ENCODE results near the gene NDUFA13.
A peak's percentile ranks its signal among the peaks of the same experiment; 100 is the strongest.
"Not testable (repeated sequence)": the region's sequence is repeated elsewhere in the genome, so short reads cannot be mapped to it uniquely, and the experiment has no call there.

Gene NDUFA13

GRCh38 chr19:19515642-19516519 lies at the start of gene NDUFA13:
TSS of gene NDUFA13 (plus strand) at chr19:19516225. CDS start at chr19:19516239, 14 bp downstream.
- peak; percentile 91 for DNase-seq (ENCODE audit: low read depth, low spot score)

DNA sequence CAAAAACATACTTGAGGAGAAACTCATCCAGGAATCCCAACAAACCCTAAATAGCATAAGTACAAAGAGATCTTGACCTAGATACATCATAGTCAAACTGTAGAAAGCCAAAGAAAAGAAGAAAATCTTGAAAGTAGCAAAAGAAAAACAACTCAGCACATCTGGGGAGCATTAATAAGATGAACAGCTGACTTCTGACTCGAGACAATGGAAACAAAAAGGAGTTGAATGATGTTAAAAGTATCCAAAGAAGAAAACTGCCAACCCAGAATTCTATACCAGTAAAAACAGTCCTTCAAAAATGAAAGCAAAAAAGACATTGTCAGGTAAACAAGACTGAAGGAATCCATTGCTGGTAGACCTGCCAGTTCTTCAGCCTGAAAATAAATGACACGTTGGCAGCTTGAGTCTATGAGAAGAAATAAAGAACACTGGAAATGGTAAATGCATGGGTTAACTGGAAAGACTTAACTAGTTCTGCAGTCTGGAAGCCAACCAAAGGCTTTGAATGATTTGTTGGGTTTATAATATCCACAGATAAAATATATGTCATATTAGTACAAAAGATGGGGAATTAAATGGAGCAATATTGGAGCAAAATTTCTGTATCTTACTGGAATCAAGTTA lies 47.5 kb upstream of the NDUFA13 start:
- DNase-seq (ENCODE audit: low read depth, low spot score) = no peak

- DNase-seq (ENCODE audit: low read depth, low spot score) = no peak
These were observed 45.4 kb upstream of the NDUFA13 start for GRCh38 chr19:19470579-19470978.

DNA sequence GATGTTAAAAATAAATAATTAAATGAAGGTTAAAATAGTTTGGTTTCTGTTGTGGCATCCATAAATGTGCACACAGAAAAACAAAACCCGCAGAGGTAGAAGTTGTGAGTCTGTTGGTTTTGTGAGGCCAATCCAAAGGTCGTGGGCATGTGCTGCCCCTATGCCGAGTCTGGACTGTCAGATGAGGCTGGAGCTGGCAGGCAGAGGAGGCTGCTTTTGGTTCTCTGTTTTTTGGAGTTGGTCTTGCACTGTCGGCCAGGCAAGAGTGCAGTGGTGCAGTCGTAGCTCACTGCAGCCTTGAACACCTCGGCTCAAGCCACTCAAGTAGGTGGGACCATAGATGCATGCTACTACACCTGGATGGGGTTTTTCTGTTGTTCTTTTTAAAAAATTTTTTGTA lies 44.3 kb upstream of the NDUFA13 start:
- no peak for DNase-seq (ENCODE audit: low read depth, low spot score)

DNA sequence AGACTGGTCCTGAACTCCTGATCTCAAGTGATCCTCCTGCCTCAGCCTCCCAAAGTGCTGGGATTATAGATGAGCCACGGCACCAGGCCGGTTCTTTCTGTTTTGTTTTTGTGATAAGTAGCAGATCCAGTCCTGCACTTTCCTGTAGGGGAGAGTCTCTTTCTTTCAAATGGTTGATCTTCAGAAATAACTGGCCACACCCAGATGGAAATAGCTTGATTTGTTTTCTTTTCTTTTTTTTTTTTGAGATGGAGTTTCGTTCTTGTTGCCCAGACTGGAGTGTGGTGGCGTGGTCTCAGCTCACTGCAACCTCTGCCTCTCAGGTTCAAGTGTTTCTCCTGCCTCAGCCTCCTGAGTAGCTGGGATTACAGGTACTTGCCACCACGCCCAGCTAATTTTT lies 43.9 kb upstream of the NDUFA13 start:
- not testable (repeated sequence) for DNase-seq (ENCODE audit: low read depth, low spot score)

DNA sequence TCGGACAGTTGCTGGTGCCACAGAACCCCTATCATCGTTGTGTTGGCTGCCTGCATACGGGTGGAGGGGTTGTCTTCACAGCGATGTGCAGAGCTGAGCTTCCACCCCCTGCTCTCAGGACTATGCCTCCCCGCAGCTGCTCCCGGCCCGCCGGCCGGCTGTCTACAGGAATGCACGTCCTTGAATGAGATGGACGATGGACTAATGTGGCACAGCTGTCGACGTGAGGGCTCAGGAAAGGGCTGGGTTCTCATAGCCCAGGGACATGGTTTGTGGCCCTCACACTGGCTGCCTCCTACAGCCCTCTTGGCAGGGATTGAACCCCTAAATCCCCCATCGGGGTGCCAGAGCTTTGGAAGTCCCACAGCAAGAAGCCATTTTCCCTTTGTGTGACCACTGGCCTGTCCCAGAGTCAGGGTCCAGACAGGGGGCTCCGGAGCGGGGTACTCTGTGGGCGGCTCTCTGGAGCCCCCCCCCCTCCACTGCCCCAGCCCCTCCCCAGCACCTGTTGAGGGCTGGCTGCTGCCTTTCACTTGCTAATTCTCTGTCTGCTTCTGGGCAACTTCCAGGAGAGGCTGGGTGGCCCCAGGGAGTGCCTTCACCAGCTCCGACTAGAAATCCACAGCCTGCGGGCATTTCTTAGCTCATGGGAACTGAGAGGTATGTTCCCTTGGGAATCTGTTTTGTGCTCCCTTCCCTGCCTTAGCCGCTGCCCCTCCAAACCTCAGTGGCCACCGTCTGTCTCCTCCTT lies 40.8 kb upstream of the NDUFA13 start:
- no peak for DNase-seq (ENCODE audit: low read depth, low spot score)

DNA sequence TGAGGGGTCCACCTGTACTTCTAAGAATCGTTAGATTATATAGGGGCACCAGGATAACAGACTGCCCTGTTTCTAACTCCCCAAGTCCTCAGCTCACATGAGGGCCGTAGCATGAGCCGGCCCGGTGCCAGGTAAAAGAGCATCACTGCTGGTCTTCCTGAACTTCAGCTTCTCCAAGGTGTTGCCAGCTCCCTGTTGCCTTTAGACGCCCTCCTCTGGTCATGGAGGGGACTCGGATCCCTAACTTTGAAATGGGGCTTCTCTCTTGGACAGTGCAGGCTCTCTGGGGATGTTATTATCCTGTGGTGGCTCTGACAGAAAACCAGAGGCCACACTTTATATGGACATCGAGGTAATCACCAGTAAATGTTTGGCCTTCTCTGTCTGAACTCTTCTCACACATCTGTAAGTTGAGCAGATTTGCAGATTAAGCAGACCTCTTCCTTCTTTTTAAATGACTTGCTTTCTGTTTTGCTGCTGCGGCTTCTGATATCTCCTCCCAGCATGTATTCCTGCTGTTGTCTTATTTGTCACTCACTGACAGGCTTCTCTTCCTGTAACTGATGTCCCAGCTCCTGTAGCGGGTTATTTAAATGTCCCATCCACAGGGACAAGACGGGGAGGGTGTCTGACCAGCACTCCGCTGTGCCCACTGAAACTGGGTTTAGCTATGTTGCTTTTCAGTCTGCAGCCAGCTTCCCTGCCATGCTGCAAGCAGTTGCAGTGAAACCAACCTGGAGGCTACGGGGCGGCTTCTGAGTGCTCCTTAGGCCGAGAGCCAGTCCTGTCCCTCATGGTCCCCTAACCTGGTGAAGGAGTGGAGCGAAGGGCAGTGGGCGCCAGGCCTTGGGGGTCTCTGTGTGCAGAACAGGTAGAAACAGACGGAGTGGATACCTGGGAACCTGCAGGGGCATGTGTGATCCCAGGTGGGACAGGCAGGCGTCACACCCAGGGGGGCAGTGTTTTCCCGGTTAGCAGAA lies 39.9 kb upstream of the NDUFA13 start:
- no peak for DNase-seq (ENCODE audit: low read depth, low spot score)

DNA sequence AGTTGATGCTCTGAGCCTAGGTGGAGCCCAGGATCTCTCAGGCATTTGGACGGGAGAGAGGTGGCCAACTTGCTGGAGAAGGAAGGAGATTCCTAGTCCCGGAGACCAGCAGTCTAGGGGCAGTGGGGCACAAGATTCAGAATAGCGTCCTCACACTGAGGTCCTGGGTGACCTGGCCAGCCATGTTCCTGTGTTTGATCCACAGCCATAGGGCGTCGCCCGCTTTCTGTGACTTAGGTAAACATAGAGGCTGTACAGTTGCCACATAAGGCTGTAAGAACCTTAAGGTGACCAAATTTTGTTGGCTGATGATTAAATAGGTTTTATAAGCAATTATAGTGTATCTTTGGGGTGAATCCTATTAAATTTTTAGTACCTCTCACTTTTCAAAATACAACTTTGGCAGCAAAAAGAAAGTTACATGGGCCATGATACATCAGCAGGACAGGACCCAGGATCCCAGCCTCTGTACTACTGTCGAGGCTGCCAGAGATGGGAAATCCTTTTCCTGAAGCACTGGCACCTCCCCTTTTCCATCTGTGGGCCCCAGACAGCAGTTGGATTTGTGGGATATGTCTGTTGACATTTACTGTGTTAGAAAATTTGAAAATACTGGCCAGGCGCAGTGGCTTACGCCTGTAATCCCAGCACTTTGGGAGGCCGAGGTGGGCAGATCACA lies 38.2 kb upstream of the NDUFA13 start:
- no peak for DNase-seq (ENCODE audit: low read depth, low spot score)

GRCh38 chr19:19480688-19481087 lies 35.3 kb upstream of the NDUFA13 start:
- DNase-seq (ENCODE audit: low read depth, low spot score) = no peak

GRCh38 chr19:19482809-19483596 lies 33.0 kb upstream of the NDUFA13 start:
- DNase-seq (ENCODE audit: low read depth, low spot score) = no peak

DNA sequence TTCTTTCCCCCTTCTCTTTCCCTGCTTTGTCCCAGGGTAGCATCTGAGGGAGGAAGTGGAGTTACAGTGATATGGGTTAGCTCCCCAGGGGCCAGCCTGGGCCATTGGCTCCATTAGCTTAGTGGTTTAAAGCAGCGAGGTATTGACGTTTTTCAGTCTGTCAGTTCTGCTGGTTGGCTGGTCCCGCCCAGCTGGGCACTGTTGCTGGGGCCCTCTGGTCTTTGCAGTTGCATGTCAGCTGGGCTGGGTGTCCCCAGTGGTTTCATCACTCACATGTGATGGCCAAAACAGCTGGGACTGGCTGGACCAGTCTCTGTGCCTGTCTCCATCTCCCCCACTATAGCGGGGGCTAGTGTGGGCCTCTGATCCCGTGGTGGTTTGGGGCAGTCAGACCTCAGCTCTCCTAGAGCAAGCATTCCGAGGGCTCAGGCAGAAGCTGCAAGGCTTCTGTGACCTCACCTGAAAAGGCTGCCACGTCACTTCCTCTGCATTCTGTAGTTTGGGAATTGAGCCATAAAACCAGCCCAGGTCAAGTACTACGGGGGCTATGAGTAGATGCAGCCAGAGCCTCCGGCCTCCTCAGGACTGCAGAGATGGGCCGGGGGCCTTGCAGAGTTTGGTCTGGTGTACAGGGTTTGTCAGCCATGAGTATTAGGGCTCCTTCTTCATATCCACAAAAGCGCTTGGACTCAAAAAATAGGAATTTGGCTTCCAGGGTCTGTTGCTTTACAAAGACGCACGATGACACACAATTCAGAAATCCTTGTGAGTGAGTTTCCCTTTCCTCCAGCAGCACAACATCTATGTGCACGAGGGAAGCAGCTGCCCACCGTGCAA lies 30.6 kb upstream of the NDUFA13 start:
- DNase-seq (ENCODE audit: low read depth, low spot score) = no peak

DNA sequence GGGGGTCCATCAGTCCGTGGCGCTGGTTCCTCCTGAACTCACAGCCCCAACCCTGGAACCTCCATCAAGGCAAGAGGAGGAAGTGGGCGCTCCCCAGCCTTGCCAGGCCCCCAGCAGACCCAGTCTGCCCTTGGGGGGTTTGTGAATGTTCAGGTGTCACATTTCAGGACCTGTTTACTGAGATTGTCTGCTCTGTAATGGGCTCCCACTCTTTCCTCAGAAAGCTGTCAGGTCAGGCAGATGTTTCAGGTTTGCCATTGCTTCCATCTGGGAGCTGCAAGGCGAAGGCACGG lies 30.1 kb upstream of the NDUFA13 start:
- DNase-seq (ENCODE audit: low read depth, low spot score) = no peak

DNA sequence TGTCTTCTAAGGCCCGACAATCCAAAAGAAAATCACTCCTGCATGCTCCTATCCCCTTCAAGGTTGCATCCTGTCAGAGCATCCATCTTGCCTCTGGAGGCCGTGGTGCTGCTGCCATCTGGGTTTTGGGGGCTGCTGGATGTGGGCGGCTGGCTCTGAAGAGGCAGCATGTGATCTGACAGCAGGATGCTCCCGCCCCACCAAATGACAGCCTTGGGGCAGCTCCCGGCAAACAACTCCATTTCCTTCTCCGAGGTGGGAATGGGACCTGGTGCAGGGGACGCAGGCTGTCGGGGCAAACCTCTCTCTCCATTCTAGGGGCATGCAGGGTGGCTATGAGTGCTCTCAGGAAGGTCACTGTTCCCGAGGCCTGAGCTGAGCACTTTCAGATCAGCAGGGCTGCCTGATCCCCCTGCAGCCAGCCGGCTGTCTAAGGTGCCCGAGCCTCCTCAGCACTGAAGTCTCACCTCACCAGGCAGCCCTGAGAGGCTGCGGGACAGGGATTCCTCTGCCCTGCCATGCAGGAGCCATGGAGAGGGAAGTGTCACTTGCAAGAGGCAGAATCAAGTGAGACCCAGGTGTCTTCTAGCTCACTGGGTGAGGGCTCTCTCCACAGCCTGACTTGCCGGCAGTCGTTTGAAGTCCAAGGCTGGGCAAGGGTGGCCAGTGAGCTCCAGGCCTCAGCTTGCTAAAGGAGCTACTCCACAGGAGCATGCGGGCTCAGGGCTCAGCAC lies 29.5 kb upstream of the NDUFA13 start:
- no peak for DNase-seq (ENCODE audit: low read depth, low spot score)

GRCh38 chr19:19487077-19487949 lies 28.7 kb upstream of the NDUFA13 start:
- DNase-seq (ENCODE audit: low read depth, low spot score) = no peak

DNA sequence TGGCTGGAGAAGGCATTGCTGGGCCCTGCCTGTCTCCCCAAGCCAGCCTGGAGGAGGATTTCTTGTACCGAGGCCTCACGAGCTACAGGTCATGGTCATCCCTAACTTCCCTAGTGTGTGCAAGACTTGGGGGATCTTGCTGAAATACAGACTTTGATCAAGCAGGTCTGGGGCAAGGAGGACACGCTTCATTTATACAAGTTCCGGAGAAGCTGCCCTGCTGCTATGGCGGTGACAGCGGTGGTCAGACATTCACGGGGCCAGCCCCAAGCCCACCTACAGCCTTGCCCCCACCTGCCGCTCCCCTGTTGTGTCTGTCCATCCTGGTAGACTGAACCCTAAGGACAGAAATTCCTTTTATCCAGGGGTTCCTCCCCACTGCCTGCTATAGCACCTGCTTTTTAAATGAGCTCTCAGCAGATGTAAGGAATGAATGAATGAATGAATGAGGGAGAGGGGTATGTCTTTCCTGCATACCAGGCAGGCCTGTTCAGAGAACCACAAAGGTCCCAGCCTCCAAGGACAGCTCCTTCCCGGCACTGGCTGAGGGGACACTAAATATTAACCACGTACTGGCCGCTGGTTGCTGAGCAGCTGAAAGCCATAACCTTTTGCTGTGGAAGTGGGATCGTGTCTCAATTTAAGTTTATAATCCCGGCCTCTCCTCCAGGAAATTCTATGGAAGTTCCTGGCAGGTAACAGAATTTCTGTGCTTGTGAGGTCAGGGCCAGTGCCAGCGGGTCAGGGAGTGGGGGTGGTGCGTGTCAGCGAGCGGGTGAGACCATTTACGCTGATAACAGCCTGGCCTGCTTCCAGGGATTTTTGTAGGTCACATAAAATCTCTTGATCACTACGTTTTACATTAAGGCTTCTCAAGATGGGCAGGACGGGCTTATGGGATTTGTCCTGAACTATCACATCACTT lies 27.8 kb upstream of the NDUFA13 start:
- no peak for DNase-seq (ENCODE audit: low read depth, low spot score)
